SH-SY5Y (cell line): ENCODE results near the gene DHDH.

Experiments used
- GATA2 ChIP-seq: IDR thresholded peaks from 2 replicates; pipeline ENCODE4 v1.6.1; 2011; ENCODE audit warnings: mild to moderate bottlenecking, low read depth, low read length
- GATA3 ChIP-seq: IDR thresholded peaks from 2 replicates; pipeline ENCODE4 v1.6.1; 2011; ENCODE audit warnings: low read depth, mild to moderate bottlenecking, low read length, moderate library complexity

DNA sequence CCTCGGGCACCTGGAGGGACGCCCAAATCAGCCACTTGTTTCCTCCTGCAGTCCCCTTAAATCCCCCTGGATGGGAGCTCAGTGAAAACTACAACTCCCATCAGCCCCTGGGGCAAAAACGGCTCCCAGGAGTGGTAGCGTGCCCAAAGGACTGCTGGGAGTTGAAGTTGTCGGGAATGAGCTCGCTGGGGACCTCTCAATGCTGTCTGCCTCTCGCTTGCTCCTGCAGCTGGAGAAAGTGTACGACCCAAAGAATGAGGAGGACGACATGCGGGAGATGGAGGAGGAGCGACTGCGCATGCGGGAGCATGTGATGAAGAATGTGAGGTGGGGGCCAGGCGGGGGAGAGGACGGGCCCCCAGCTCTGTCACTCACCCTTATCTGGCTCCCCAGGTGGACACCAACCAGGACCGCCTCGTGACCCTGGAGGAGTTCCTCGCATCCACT, 14.7 kb upstream of the DHDH start:
- TF ChIP-seq GATA2, result no peak
- TF ChIP-seq GATA3, result no peak
